IPS-18a (cell line): ENCODE results near the gene CUL4A.

Source experiments
- H3K27ac ChIP-seq: one replicate; pipeline ENCODE4 v1.5.1; 2013; ENCODE audit warnings: low read length
- H3K27me3 ChIP-seq: one replicate; pipeline ENCODE4 v1.6.1; 2013; ENCODE audit warnings: mild to moderate bottlenecking, low read length; ENCODE audit not compliant: control insufficient read depth, insufficient read depth
- H3K36me3 ChIP-seq: one replicate; pipeline ENCODE4 v1.6.1; 2013; ENCODE audit warnings: low read depth, low read length; ENCODE audit not compliant: control insufficient read depth
- H3K4me1 ChIP-seq: one replicate; pipeline ENCODE4 v1.6.1; 2013; ENCODE audit warnings: low read depth, low read length; ENCODE audit not compliant: control insufficient read depth
- H3K4me3 ChIP-seq: one replicate; pipeline ENCODE4 v1.5.1; 2013; ENCODE audit warnings: low read length
- H3K9ac ChIP-seq: one replicate; pipeline ENCODE4 v1.6.1; 2013; ENCODE audit warnings: mild to moderate bottlenecking, low read length, moderate library complexity
- H3K9me3 ChIP-seq: one replicate; pipeline ENCODE4 v1.6.1; 2013; ENCODE audit warnings: low read depth, low read length; ENCODE audit not compliant: control insufficient read depth

Gene CUL4A

GRCh38 chr13:113183450-113184129 is 25.8 kb upstream of the CUL4A start:
- Histone ChIP-seq H3K4me3 (no peak overlapping the region), H3K9ac (no peak overlapping the region), H3K36me3 (peaks cover 70% of the 10 kb centered on the region), H3K27me3 (no peaks in the 10 kb centered on the region), H3K27ac (no peak overlapping the region), H3K4me1 (peaks cover 19% of the 10 kb centered on the region), H3K9me3 (no peaks in the 10 kb centered on the region)

- Histone ChIP-seq H3K27me3 (no peaks in the 10 kb centered on the region), H3K36me3 (peaks cover 64% of the 10 kb centered on the region), H3K27ac (no peak overlapping the region), H3K9me3 (no peaks in the 10 kb centered on the region), H3K9ac (no peak overlapping the region), H3K4me1 (peaks cover 7% of the 10 kb centered on the region), H3K4me3 (no peak overlapping the region)
These were observed 24.6 kb upstream of the CUL4A start for GRCh38 chr13:113184568-113185440.

GRCh38 chr13:113186061-113186900 is 23.1 kb upstream of the CUL4A start:
- no peaks in the 10 kb centered on the region for H3K9me3 ChIP-seq

GRCh38 chr13:113187263-113187669 is 22.1 kb upstream of the CUL4A start:
- Histone ChIP-seq H3K9ac (no peak overlapping the region), H3K27me3 (no peaks in the 10 kb centered on the region), H3K36me3 (peaks cover 62% of the 10 kb centered on the region), H3K27ac (no peak overlapping the region), H3K9me3 (no peaks in the 10 kb centered on the region), H3K4me3 (no peak overlapping the region), H3K4me1 (no peaks in the 10 kb centered on the region)

More at GRCh38 chr13:113186061-113186900, 23.1 kb upstream of the CUL4A start:
- H3K36me3 ChIP-seq, result peaks cover 65% of the 10 kb centered on the region
- no peaks in the 10 kb centered on the region for H3K4me1 ChIP-seq
- H3K9ac ChIP-seq, result no peak overlapping the region
- no peak overlapping the region for H3K27ac ChIP-seq
- H3K4me3 ChIP-seq, result no peak overlapping the region
- H3K27me3 ChIP-seq, result no peaks in the 10 kb centered on the region

- H3K9ac ChIP-seq, result no peak overlapping the region
- H3K36me3 ChIP-seq, result peaks cover 65% of the 10 kb centered on the region
- no peaks in the 10 kb centered on the region for H3K9me3 ChIP-seq
- no peaks in the 10 kb centered on the region for H3K27me3 ChIP-seq
- no peaks in the 10 kb centered on the region for H3K4me1 ChIP-seq
- no peak overlapping the region for H3K4me3 ChIP-seq
- H3K27ac ChIP-seq, result no peak overlapping the region
These were observed 21.3 kb upstream of the CUL4A start for GRCh38 chr13:113187883-113188665.

GRCh38 chr13:113190181-113190580 is 19.2 kb upstream of the CUL4A start:
- H3K36me3 ChIP-seq, result peaks cover 65% of the 10 kb centered on the region
- no peaks in the 10 kb centered on the region for H3K27me3 ChIP-seq
- no peak overlapping the region for H3K9ac ChIP-seq
- H3K4me1 ChIP-seq, result no peaks in the 10 kb centered on the region
- no peak overlapping the region for H3K4me3 ChIP-seq
- H3K27ac ChIP-seq, result no peak overlapping the region
- no peaks in the 10 kb centered on the region for H3K9me3 ChIP-seq

GRCh38 chr13:113192279-113192678 is 17.1 kb upstream of the CUL4A start:
- Histone ChIP-seq H3K4me1 (no peaks in the 10 kb centered on the region), H3K27me3 (no peaks in the 10 kb centered on the region), H3K4me3 (no peak overlapping the region), H3K9me3 (no peaks in the 10 kb centered on the region), H3K36me3 (peaks cover 78% of the 10 kb centered on the region), H3K9ac (no peak overlapping the region), H3K27ac (no peak overlapping the region)

- Histone ChIP-seq H3K4me1 (no peaks in the 10 kb centered on the region), H3K9ac (no peak overlapping the region), H3K27ac (no peak overlapping the region), H3K36me3 (peaks cover 78% of the 10 kb centered on the region), H3K4me3 (no peak overlapping the region), H3K27me3 (no peaks in the 10 kb centered on the region), H3K9me3 (no peaks in the 10 kb centered on the region)
These were observed 16.5 kb upstream of the CUL4A start for GRCh38 chr13:113192902-113193301.

GRCh38 chr13:113195360-113195759 is 14.1 kb upstream of the CUL4A start:
- Histone ChIP-seq H3K4me3 (no peak overlapping the region), H3K36me3 (peaks cover 83% of the 10 kb centered on the region), H3K27ac (no peak overlapping the region), H3K27me3 (no peaks in the 10 kb centered on the region), H3K9me3 (no peaks in the 10 kb centered on the region), H3K9ac (no peak overlapping the region), H3K4me1 (no peaks in the 10 kb centered on the region)

GRCh38 chr13:113196970-113197737 is 12.3 kb upstream of the CUL4A start:
- Histone ChIP-seq H3K27me3 (no peaks in the 10 kb centered on the region), H3K27ac (no peak overlapping the region), H3K4me3 (no peak overlapping the region), H3K9me3 (no peaks in the 10 kb centered on the region), H3K36me3 (peaks cover 74% of the 10 kb centered on the region), H3K9ac (no peak overlapping the region), H3K4me1 (no peaks in the 10 kb centered on the region)
